Chondrocyte (in vitro differentiated cells): ENCODE results near the gene GTF2F2. TPM values are rescaled to one million over a fixed set of nuclear protein-coding genes. Genes with fewer than 3 reads are reported as not detected.
A peak's percentile ranks its signal among the peaks of the same experiment; 100 is the strongest.
"Not testable (repeated sequence)": the region's sequence is repeated elsewhere in the genome, so short reads cannot be mapped to it uniquely, and the experiment has no call there.

Source experiments
- DNase-seq: peaks from one replicate; pipeline ENCODE4 v3.0.0; 2021; ENCODE audit warnings: mixed read lengths, low spot score
- H3K27ac Mint-ChIP-seq: one replicate; pipeline ENCODE4 v1.8.0; 2021; ENCODE audit warnings: mild to moderate bottlenecking, moderate library complexity, mixed read lengths; ENCODE audit not compliant: unreplicated experiment
- H3K27me3 Mint-ChIP-seq: 2 replicates; pipeline ENCODE4 v1.8.0; 2021; ENCODE audit warnings: low read depth, mixed read lengths
- H3K36me3 Mint-ChIP-seq: 2 replicates; pipeline ENCODE4 v1.8.0; 2021; ENCODE audit warnings: low read depth, mixed read lengths
- H3K4me1 Mint-ChIP-seq: 2 replicates; pipeline ENCODE4 v1.8.0; 2021; ENCODE audit warnings: low read depth, mild to moderate bottlenecking, mixed read lengths
- H3K4me3 Mint-ChIP-seq: one replicate; pipeline ENCODE4 v1.8.0; 2021; ENCODE audit warnings: mild to moderate bottlenecking, moderate library complexity, mixed read lengths; ENCODE audit not compliant: unreplicated experiment
- H3K9me3 Mint-ChIP-seq: 2 replicates; pipeline ENCODE4 v1.8.0; 2021; ENCODE audit warnings: low read depth, mixed read lengths
- CTCF ChIP-seq: fragments of 200-600 bp; sonication (generic); IDR thresholded peaks from 2 replicates; pipeline ENCODE4 v1.5.0; 2021; ENCODE audit warnings: antibody characterized with exemption, mild to moderate bottlenecking, moderate library complexity
- total RNA-seq: library from RNA; stranded (reverse); gene quantifications from 3 replicates; pipeline ENCODE4 v1.2.1, GENCODE V29; 2021

The GTF2F2 gene
- total RNA-seq, 1 donor from 2014 or later, result 15.6 TPM

- Mint-ChIP-seq H3K27ac (peak overlapping the region; percentile 89), H3K9me3 (no peaks in the 10 kb centered on the region), H3K36me3 (no peaks in the 10 kb centered on the region), H3K4me1 (peaks cover 62% of the 10 kb centered on the region), H3K27me3 (no peaks in the 10 kb centered on the region), H3K4me3 (no peak overlapping the region)
- no peak for DNase-seq
- no peak for TF ChIP-seq CTCF
Measured at GRCh38 chr13:45238945-45239795, 118.9 kb downstream of the GTF2F2 start.

- DNase-seq, result no peak
- H3K27ac Mint-ChIP-seq, result peak overlapping the region; percentile 45
- peaks cover 61% of the 10 kb centered on the region for H3K4me1 Mint-ChIP-seq
- H3K36me3 Mint-ChIP-seq, result no peaks in the 10 kb centered on the region
- no peaks in the 10 kb centered on the region for H3K27me3 Mint-ChIP-seq
- H3K9me3 Mint-ChIP-seq, result no peaks in the 10 kb centered on the region
- peak; percentile 33 for TF ChIP-seq CTCF
- H3K4me3 Mint-ChIP-seq, result no peak overlapping the region
Measured at GRCh38 chr13:45240143-45240542, 119.8 kb downstream of the GTF2F2 start.

GRCh38 chr13:45242070-45242469 is 121.8 kb downstream of the GTF2F2 start:
- Mint-ChIP-seq H3K4me1 (peaks cover 44% of the 10 kb centered on the region), H3K4me3 (peak overlapping the region; percentile 55)
- DNase-seq, result no peak

GRCh38 chr13:45242524-45242923 is 122.2 kb downstream of the GTF2F2 start:
- peak overlapping the region; percentile 82 for H3K27ac Mint-ChIP-seq
- DNase-seq, result no peak
- TF ChIP-seq CTCF, result no peak

More at GRCh38 chr13:45242070-45242469, 121.8 kb downstream of the GTF2F2 start:
- H3K27ac Mint-ChIP-seq, result peak overlapping the region; percentile 82
- no peaks in the 10 kb centered on the region for H3K9me3 Mint-ChIP-seq
- TF ChIP-seq CTCF, result no peak
- H3K36me3 Mint-ChIP-seq, result no peaks in the 10 kb centered on the region
- H3K27me3 Mint-ChIP-seq, result no peaks in the 10 kb centered on the region

GRCh38 chr13:45243077-45243476 is 122.8 kb downstream of the GTF2F2 start:
- H3K36me3 Mint-ChIP-seq, result no peaks in the 10 kb centered on the region
- no peaks in the 10 kb centered on the region for H3K27me3 Mint-ChIP-seq
- peak overlapping the region; percentile 51 for H3K27ac Mint-ChIP-seq
- no peak overlapping the region for H3K4me3 Mint-ChIP-seq
- no peak for DNase-seq
- H3K4me1 Mint-ChIP-seq, result peaks cover 43% of the 10 kb centered on the region
- no peak for TF ChIP-seq CTCF
- no peaks in the 10 kb centered on the region for H3K9me3 Mint-ChIP-seq

More at GRCh38 chr13:45242524-45242923, 122.2 kb downstream of the GTF2F2 start:
- peaks cover 44% of the 10 kb centered on the region for H3K4me1 Mint-ChIP-seq
- no peaks in the 10 kb centered on the region for H3K36me3 Mint-ChIP-seq
- no peaks in the 10 kb centered on the region for H3K9me3 Mint-ChIP-seq
- H3K4me3 Mint-ChIP-seq, result peak overlapping the region; percentile 55
- no peaks in the 10 kb centered on the region for H3K27me3 Mint-ChIP-seq

- not testable (repeated sequence) for H3K27me3 Mint-ChIP-seq, H3K27ac Mint-ChIP-seq, H3K36me3 Mint-ChIP-seq, DNase-seq, H3K9me3 Mint-ChIP-seq, H3K4me3 Mint-ChIP-seq
- H3K4me1 Mint-ChIP-seq, result peaks cover 27% of the 10 kb centered on the region
Measured at GRCh38 chr13:45244736-45245135, 124.4 kb downstream of the GTF2F2 start.
